Vagina (tissue), 2 donors: ENCODE results near the gene SLC25A10. TPM values are rescaled to one million over a fixed set of nuclear protein-coding genes. Genes with fewer than 3 reads are reported as not detected.

Experiments used
- DNase-seq, 2 donors: peaks; one replicate each; pipeline ENCODE4 v3.0.0-alpha.2; 2017; ENCODE audit errors: extremely low spot score in 2 of 2
- H3K27ac ChIP-seq: fragments of 200-600 bp; sonication (generic); one replicate; pipeline ENCODE4 v1.5.1; 2019
- H3K27me3 ChIP-seq: fragments of 200-600 bp; sonication (generic); one replicate; pipeline ENCODE4 v1.5.1; 2019
- H3K36me3 ChIP-seq, 2 donors: fragments of 200-600 bp; sonication (generic); one replicate each; pipeline ENCODE4 v1.5.1; 2017 to 2019
- H3K4me1 ChIP-seq: fragments of 200-600 bp; sonication (generic); one replicate; pipeline ENCODE4 v1.5.1; 2019
- H3K4me3 ChIP-seq, 2 donors: fragments of 200-600 bp; sonication (generic); 1 replicate in 1 of 2; 2 replicates in 1 of 2; pipeline ENCODE4 v1.5.1; 2016 to 2019
- H3K9me3 ChIP-seq: fragments of 200-600 bp; sonication (generic); one replicate; pipeline ENCODE4 v1.5.1; 2019
- CTCF ChIP-seq, 3 experiments: fragments of 450-650 bp in 2 of 3; fragments of 200-600 bp in 1 of 3; sonication (generic) in 1 of 3; IDR thresholded peaks; one replicate each; pipeline ENCODE4 v1.5.1; 2017 to 2019; ENCODE audit warnings: antibody characterized with exemption in 3 of 3, mild to moderate bottlenecking in 2 of 3, moderate library complexity in 2 of 3
- POLR2A ChIP-seq, 2 donors: fragments of 450-650 bp; IDR thresholded peaks; one replicate each; pipeline ENCODE4 v1.6.1; 2017; ENCODE audit warnings: antibody characterized with exemption in 2 of 2, mild to moderate bottlenecking in 2 of 2, moderate library complexity in 2 of 2
- POLR2AphosphoS5 ChIP-seq, 2 donors: sonication (generic); formaldehyde crosslinking; IDR thresholded peaks; one replicate each; pipeline ENCODE4 v1.9.0; 2017; ENCODE audit warnings: antibody characterized with exemption in 2 of 2, mild to moderate bottlenecking in 2 of 2, low read depth in 1 of 2; ENCODE audit not compliant: insufficient read depth in 1 of 2
- intact Hi-C: fragments of 100-400 bp; cut with DNase I; formaldehyde crosslinking; loops from one replicate; pipeline ENCODE4 v1.15.1; 2023
- total RNA-seq: library from RNA; depleted of rRNA; stranded (reverse); fragments of >200 nt; gene quantifications from one replicate; pipeline ENCODE4 v1.2.3, GENCODE V29; 2016

Gene SLC25A10
- total RNA-seq, 1 donor from 2014 or later, result 2.9 TPM

GRCh38 chr17:81694810-81695209, 17.3 kb upstream of the SLC25A10 start:
- intact Hi-C loops, result no loop called here
- TF ChIP-seq POLR2A (IDR thresholded peaks at IDR 0.05), result no peak
- no peak for TF ChIP-seq CTCF (IDR thresholded peaks at IDR 0.05)
- TF ChIP-seq POLR2AphosphoS5 (IDR thresholded peaks at IDR 0.05; ENCODE audit: insufficient read depth in 1 of 2, low read depth in 1 of 2), result no peak
- H3K4me3 ChIP-seq, result no peak overlapping the region
- DNase-seq, result no peak
- no peaks in the 10 kb centered on the region for H3K4me1 ChIP-seq
- peaks cover 0 to 87% of the 10 kb centered on the region in 2 donors for H3K36me3 ChIP-seq
- no peaks in the 10 kb centered on the region for H3K9me3 ChIP-seq
- H3K27me3 ChIP-seq, result no peaks in the 10 kb centered on the region
- H3K27ac ChIP-seq, result no peak overlapping the region

GRCh38 chr17:81695211-81695610, 16.9 kb upstream of the SLC25A10 start:
- TF ChIP-seq POLR2A (IDR thresholded peaks at IDR 0.05) (no peak), POLR2AphosphoS5 (IDR thresholded peaks at IDR 0.05; ENCODE audit: insufficient read depth in 1 of 2, low read depth in 1 of 2) (no peak), CTCF (IDR thresholded peaks at IDR 0.05) (no peak)
- no peak for DNase-seq
- Histone ChIP-seq H3K4me1 (no peaks in the 10 kb centered on the region), H3K27ac (no peak overlapping the region), H3K27me3 (no peaks in the 10 kb centered on the region), H3K9me3 (no peaks in the 10 kb centered on the region), H3K36me3 (peaks cover 0 to 83% of the 10 kb centered on the region in 2 donors), H3K4me3 (no peak overlapping the region)
- intact Hi-C loops, result no loop called here

- no peak overlapping the region for H3K27ac ChIP-seq
- no peak overlapping the region for H3K4me3 ChIP-seq
- intact Hi-C loops, result no loop called here
- peaks cover under 1% of the 10 kb centered on the region for H3K4me1 ChIP-seq
- no peaks in the 10 kb centered on the region for H3K27me3 ChIP-seq
- H3K9me3 ChIP-seq, result no peaks in the 10 kb centered on the region
- TF ChIP-seq POLR2AphosphoS5 (IDR thresholded peaks at IDR 0.05; ENCODE audit: insufficient read depth in 1 of 2, low read depth in 1 of 2), result no peak
- no peak for TF ChIP-seq CTCF (IDR thresholded peaks at IDR 0.05)
- TF ChIP-seq POLR2A (IDR thresholded peaks at IDR 0.05), result no peak
- peaks cover 0 to 83% of the 10 kb centered on the region in 2 donors for H3K36me3 ChIP-seq
- DNase-seq, result no peak
Observed at GRCh38 chr17:81695801-81696200, 16.3 kb upstream of the SLC25A10 start.

GRCh38 chr17:81696218-81696941, 15.7 kb upstream of the SLC25A10 start:
- H3K36me3 ChIP-seq, result peaks cover 0 to 83% of the 10 kb centered on the region in 2 donors
- intact Hi-C loops, result no loop called here
- peaks cover 7% of the 10 kb centered on the region for H3K4me1 ChIP-seq
- no peaks in the 10 kb centered on the region for H3K9me3 ChIP-seq
- TF ChIP-seq POLR2A (IDR thresholded peaks at IDR 0.05) (no peak), CTCF (IDR thresholded peaks at IDR 0.05) (no peak), POLR2AphosphoS5 (IDR thresholded peaks at IDR 0.05; ENCODE audit: insufficient read depth in 1 of 2, low read depth in 1 of 2) (no peak)
- no peak overlapping the region for H3K4me3 ChIP-seq
- no peak overlapping the region for H3K27ac ChIP-seq
- no peak for DNase-seq
- H3K27me3 ChIP-seq, result no peaks in the 10 kb centered on the region
